ENCODE results near the gene SRCAP. TPM values are rescaled to one million over a fixed set of nuclear protein-coding genes. Genes with fewer than 3 reads are reported as not detected.
A peak's percentile ranks its signal among the peaks of the same experiment; 100 is the strongest.

The SRCAP gene
- total RNA-seq, 5 donors from 2014 or later (not counting 1 experiment from before 2014, with no cell fraction given), result 82.8 to 124 (median 114) TPM

DNA sequence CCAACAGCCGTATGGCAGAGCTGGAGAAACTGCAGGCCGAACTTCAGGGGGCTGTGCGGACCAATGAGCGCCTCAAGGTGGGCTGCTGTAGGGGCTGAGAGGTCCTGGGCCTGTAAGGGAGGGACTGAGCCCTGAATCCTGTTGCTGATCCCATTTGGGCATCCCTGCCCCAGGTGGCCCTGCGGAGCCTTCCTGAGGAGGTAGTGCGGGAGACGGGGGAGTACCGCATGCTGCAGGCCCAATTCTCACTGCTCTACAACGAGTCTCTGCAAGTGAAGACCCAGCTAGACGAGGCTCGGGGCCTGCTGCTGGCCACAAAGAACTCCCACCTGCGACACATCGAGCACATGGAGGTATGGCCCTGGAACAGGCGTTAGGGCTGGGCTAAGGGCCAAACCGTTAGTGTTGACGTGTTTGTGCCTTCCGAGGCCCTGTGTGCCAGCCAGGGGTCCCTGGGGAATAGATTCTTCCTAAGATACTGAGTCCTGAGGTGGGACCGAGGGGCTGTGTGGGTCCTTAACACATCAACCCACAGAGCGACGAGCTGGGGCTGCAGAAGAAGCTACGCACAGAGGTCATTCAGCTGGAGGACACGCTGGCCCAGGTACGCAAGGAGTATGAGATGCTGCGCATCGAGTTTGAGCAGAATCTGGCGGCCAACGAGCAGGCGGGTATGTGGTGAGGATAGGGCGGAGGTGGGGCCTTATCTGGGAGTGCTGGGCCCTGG, 67.4 kb downstream of the SRCAP start:
- H3K36me3 Mint-ChIP-seq, result peaks cover 38% of the 10 kb centered on the region
- ChIA-PET POLR2A (interaction anchor here in 1 of 2 donors (0.5 kb wide), 1 partner anchor 13 kb away, joined by 3 read pairs; no protein-coding TSS in a partner anchor), CTCF (no interaction called here)
- DNase-seq (no peak), ATAC-seq (replicated peaks in 1 of 4) (no peak)
- no peaks in the 10 kb centered on the region for H3K27me3 ChIP-seq (replicated peaks in 1 of 2; ENCODE audit: control insufficient read depth in 2 of 2, extremely low read depth in 1 of 2, insufficient read depth in 2 of 2, low read length in 1 of 2)
- no peak overlapping the region for H3K27ac ChIP-seq (ENCODE audit: low read length)
- peaks cover 10 to 55% of the 10 kb centered on the region in 2 experiments for H3K4me1 ChIP-seq (ENCODE audit: control insufficient read depth in 1 of 2, extremely low read depth in 1 of 2, insufficient read depth in 2 of 2, low read length in 2 of 2)
- no peaks in the 10 kb centered on the region for H3K9me3 ChIP-seq
- no peaks in the 10 kb centered on the region for H3K9me3 Mint-ChIP-seq
- WGBS (ENCODE audit: insufficient coverage), result 98% methylated on average over 24 of the region's 29 CpGs
- peaks cover 16 to 79% of the 10 kb centered on the region in 2 donors for H3K36me3 ChIP-seq (ENCODE audit: control insufficient read depth in 2 of 2, extremely low read depth in 1 of 2, insufficient read depth in 1 of 2, low read length in 1 of 2)
- no peak overlapping the region for H3K27ac Mint-ChIP-seq
- no peaks in the 10 kb centered on the region for H3K27me3 Mint-ChIP-seq
- H3K4me1 Mint-ChIP-seq, result peaks cover 19 to 33% (median 25%) of the 10 kb centered on the region in 3 donors
- no peak overlapping the region for H3K4me3 Mint-ChIP-seq
- H3K4me3 ChIP-seq (ENCODE audit: control insufficient read depth in 1 of 2, extremely low read depth in 1 of 2, low read length in 1 of 2), result no peak overlapping the region

DNA sequence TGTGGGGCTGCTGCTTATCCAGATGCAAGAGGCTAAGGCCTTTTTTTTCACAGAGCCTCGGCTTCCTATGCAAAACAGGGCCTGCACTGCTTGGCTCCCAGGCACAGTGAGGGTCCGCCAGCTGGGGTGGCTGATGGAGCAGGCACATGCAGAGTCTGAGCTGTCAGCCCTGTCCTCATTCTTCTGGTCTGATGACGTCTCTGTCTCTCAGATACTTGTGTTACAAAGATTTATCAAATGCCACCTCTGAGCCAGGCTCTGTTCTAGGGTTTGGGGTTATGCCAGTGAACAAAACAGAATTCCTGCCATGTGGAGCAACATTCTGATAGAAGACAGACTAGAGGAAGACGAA, 67.9 kb downstream of the SRCAP start:
- H3K27me3 ChIP-seq (replicated peaks in 1 of 2; ENCODE audit: control insufficient read depth in 2 of 2, extremely low read depth in 1 of 2, insufficient read depth in 2 of 2, low read length in 1 of 2), result no peaks in the 10 kb centered on the region
- 88% methylated on average over 4 of the region's 4 CpGs for WGBS (ENCODE audit: insufficient coverage)
- H3K4me1 ChIP-seq (ENCODE audit: control insufficient read depth in 1 of 2, extremely low read depth in 1 of 2, insufficient read depth in 2 of 2, low read length in 2 of 2), result peaks cover 10 to 56% of the 10 kb centered on the region in 2 experiments
- DNase-seq (no peak), ATAC-seq (replicated peaks in 1 of 4) (no peak)
- H3K9me3 Mint-ChIP-seq, result no peaks in the 10 kb centered on the region
- no peak overlapping the region for H3K4me3 Mint-ChIP-seq
- H3K9me3 ChIP-seq, result no peaks in the 10 kb centered on the region
- peaks cover 16 to 85% of the 10 kb centered on the region in 2 donors for H3K36me3 ChIP-seq (ENCODE audit: control insufficient read depth in 2 of 2, extremely low read depth in 1 of 2, insufficient read depth in 1 of 2, low read length in 1 of 2)
- no peaks in the 10 kb centered on the region for H3K27me3 Mint-ChIP-seq
- peak overlapping the region; percentile 35 for H3K27ac ChIP-seq (ENCODE audit: low read length)
- H3K4me1 Mint-ChIP-seq, result peaks cover 17 to 31% (median 24%) of the 10 kb centered on the region in 3 donors
- ChIA-PET POLR2A (interaction anchor here in 1 of 2 donors (0.5 kb wide), 1 partner anchor 13 kb away, joined by 3 read pairs; no protein-coding TSS in a partner anchor), CTCF (interaction anchor here in 1 of 2 donors (0.7 kb wide), 1 partner anchor 47 kb away, joined by 3 read pairs; no protein-coding TSS in a partner anchor)
- no peak overlapping the region for H3K27ac Mint-ChIP-seq
- H3K36me3 Mint-ChIP-seq, result peaks cover 38% of the 10 kb centered on the region
- no peak overlapping the region for H3K4me3 ChIP-seq (ENCODE audit: control insufficient read depth in 1 of 2, extremely low read depth in 1 of 2, low read length in 1 of 2)

DNA sequence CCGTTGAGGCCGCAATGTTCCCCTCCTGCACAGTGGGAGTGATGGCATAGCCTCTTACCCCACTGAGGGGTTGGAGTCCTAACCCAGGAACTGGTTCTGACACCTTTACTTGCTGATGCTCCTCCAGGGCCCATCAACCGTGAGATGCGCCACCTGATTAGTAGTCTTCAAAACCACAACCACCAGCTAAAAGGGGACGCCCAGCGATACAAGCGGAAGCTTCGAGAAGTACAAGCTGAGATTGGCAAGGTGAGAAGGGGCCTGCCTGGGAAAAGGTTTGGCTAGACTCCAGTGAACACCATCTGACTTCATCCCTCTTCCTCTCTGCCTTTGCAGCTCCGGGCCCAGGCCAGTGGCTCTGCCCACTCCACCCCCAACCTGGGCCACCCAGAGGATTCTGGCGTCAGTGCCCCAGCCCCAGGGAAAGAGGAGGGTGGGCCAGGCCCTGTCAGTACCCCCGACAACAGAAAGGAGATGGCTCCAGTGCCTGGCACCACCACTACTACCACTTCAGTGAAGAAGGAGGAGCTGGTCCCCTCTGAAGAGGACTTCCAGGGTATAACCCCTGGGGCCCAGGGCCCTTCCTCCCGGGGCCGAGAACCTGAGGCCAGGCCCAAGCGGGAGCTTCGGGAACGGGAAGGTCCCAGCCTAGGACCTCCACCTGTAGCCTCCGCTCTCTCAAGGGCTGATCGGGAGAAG, 68.9 kb downstream of the SRCAP start:
- peaks cover 6 to 52% of the 10 kb centered on the region in 2 experiments for H3K4me1 ChIP-seq (ENCODE audit: control insufficient read depth in 1 of 2, extremely low read depth in 1 of 2, insufficient read depth in 2 of 2, low read length in 2 of 2)
- 99% methylated on average over 9 of the region's 18 CpGs for WGBS (ENCODE audit: insufficient coverage)
- H3K27ac ChIP-seq (ENCODE audit: low read length), result peak overlapping the region; percentile 35
- H3K36me3 Mint-ChIP-seq, result peaks cover 43% of the 10 kb centered on the region
- no peak overlapping the region for H3K4me3 ChIP-seq (ENCODE audit: control insufficient read depth in 1 of 2, extremely low read depth in 1 of 2, low read length in 1 of 2)
- no peaks in the 10 kb centered on the region for H3K9me3 Mint-ChIP-seq
- DNase-seq (peak in 22 of 35 experiments; percentile 20 to 74 (median 42)), ATAC-seq (replicated peaks in 1 of 4) (peak in 2 of 4 experiments; percentile 68)
- ChIA-PET POLR2A (no interaction called here), CTCF (no interaction called here)
- no peak overlapping the region for H3K27ac Mint-ChIP-seq
- H3K27me3 ChIP-seq (replicated peaks in 1 of 2; ENCODE audit: control insufficient read depth in 2 of 2, extremely low read depth in 1 of 2, insufficient read depth in 2 of 2, low read length in 1 of 2), result no peaks in the 10 kb centered on the region
- no peaks in the 10 kb centered on the region for H3K9me3 ChIP-seq
- peaks cover 16 to 27% (median 22%) of the 10 kb centered on the region in 3 donors for H3K4me1 Mint-ChIP-seq
- no peaks in the 10 kb centered on the region for H3K27me3 Mint-ChIP-seq
- H3K36me3 ChIP-seq (ENCODE audit: control insufficient read depth in 2 of 2, extremely low read depth in 1 of 2, insufficient read depth in 1 of 2, low read length in 1 of 2), result peaks cover 16 to 95% of the 10 kb centered on the region in 2 donors
- no peak overlapping the region for H3K4me3 Mint-ChIP-seq

DNA sequence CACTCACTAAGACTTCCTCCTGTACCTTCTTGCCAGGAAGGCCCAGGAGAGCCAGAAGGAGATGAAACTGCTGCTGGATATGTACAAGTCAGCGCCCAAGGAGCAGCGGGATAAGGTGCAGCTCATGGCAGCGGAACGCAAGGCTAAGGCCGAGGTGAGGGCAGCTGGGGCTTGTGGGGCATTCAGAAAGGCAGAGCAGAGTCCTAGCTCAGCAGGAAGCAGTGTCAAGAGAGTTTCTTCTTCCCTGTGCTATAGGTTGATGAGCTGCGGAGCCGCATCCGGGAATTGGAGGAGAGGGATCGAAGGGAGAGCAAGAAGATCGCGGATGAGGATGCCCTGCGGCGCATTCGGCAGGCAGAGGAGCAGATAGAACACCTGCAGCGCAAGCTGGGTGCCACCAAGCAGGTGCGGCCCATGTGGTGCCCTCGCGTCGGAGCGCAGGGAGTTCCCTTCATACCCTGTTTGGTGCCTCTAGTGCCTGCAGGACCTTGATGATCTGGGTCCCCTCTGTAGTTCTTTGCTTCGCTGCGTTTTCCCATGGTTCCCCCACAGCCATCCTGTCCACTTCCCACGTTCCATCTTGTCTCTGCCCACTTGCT, 69.7 kb downstream of the SRCAP start:
- H3K9me3 ChIP-seq, result no peaks in the 10 kb centered on the region
- CTCF ChIA-PET, result no interaction called here
- no peak overlapping the region for H3K27ac Mint-ChIP-seq

DNA sequence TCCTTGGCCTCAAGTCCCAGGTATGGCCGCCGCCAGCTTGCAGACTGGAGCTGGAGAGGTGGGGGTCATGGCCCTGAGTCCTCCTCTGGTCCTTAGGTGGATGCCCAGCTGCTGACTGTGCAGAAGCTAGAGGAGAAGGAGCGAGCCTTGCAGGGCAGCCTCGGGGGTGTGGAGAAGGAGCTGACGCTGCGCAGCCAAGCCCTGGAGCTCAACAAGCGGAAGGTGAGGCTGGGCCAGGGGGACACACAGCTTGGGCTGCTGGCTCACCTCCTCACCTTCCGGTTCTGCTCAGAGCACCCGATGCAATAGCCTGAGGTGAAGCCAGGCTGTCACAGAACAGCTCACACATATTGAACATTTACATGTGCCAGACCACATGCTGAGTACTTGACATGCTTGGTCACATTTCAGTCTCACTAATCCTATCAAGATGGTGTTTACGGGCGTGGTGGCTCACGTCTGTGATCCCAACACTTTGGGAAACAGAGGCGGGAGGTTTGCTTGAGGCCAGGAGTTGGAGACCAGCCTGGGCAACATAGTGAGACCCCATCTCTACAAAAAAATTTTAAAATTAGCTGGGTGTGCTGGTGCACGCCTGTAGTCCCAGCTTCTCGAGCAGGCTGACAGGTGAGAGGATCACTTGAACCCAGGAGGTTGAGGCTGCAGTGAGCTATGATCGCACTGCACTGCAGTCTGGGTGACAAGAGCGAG, 70.6 kb downstream of the SRCAP start:
- 98% methylated on average over 12 of the region's 17 CpGs for WGBS (ENCODE audit: insufficient coverage)
- POLR2A ChIA-PET, result interaction anchor here in 1 of 2 donors (0.5 kb wide), 1 partner anchor 236 kb away, joined by 4 read pairs; no protein-coding TSS in a partner anchor
- CTCF ChIA-PET, result no interaction called here
- no peak overlapping the region for H3K27ac ChIP-seq (ENCODE audit: low read length)
- Mint-ChIP-seq H3K4me3 (no peak overlapping the region), H3K27ac (no peak overlapping the region), H3K27me3 (no peaks in the 10 kb centered on the region), H3K36me3 (peaks cover 41% of the 10 kb centered on the region), H3K4me1 (peaks cover 11 to 20% (median 17%) of the 10 kb centered on the region in 3 donors), H3K9me3 (no peaks in the 10 kb centered on the region)
- H3K9me3 ChIP-seq, result no peaks in the 10 kb centered on the region
- peaks cover 0 to 39% of the 10 kb centered on the region in 2 experiments for H3K4me1 ChIP-seq (ENCODE audit: control insufficient read depth in 1 of 2, extremely low read depth in 1 of 2, insufficient read depth in 2 of 2, low read length in 2 of 2)
- H3K36me3 ChIP-seq (ENCODE audit: control insufficient read depth in 2 of 2, extremely low read depth in 1 of 2, insufficient read depth in 1 of 2, low read length in 1 of 2), result peaks cover 15 to 84% of the 10 kb centered on the region in 2 donors
- DNase-seq (no peak), ATAC-seq (replicated peaks in 1 of 4) (no peak)
- H3K27me3 ChIP-seq (replicated peaks in 1 of 2; ENCODE audit: control insufficient read depth in 2 of 2, extremely low read depth in 1 of 2, insufficient read depth in 2 of 2, low read length in 1 of 2), result no peaks in the 10 kb centered on the region
- H3K4me3 ChIP-seq (ENCODE audit: control insufficient read depth in 1 of 2, extremely low read depth in 1 of 2, low read length in 1 of 2), result no peak overlapping the region

More for the DNA sequence above, 69.7 kb downstream of the SRCAP start:
- no peak for DNase-seq
- Mint-ChIP-seq H3K4me1 (peaks cover 11 to 24% (median 18%) of the 10 kb centered on the region in 3 donors), H3K27me3 (no peaks in the 10 kb centered on the region), H3K36me3 (peaks cover 43% of the 10 kb centered on the region), H3K4me3 (no peak overlapping the region), H3K9me3 (no peaks in the 10 kb centered on the region)
- 97% methylated on average over 21 of the region's 23 CpGs for WGBS (ENCODE audit: insufficient coverage)
- no peaks in the 10 kb centered on the region for H3K27me3 ChIP-seq (replicated peaks in 1 of 2; ENCODE audit: control insufficient read depth in 2 of 2, extremely low read depth in 1 of 2, insufficient read depth in 2 of 2, low read length in 1 of 2)
- no peak for ATAC-seq (replicated peaks in 1 of 4)
- H3K4me1 ChIP-seq (ENCODE audit: control insufficient read depth in 1 of 2, extremely low read depth in 1 of 2, insufficient read depth in 2 of 2, low read length in 2 of 2), result peaks cover 0 to 45% of the 10 kb centered on the region in 2 experiments
- H3K4me3 ChIP-seq (ENCODE audit: control insufficient read depth in 1 of 2, extremely low read depth in 1 of 2, low read length in 1 of 2), result no peak overlapping the region
- peaks cover 16 to 93% of the 10 kb centered on the region in 2 donors for H3K36me3 ChIP-seq (ENCODE audit: control insufficient read depth in 2 of 2, extremely low read depth in 1 of 2, insufficient read depth in 1 of 2, low read length in 1 of 2)
- POLR2A ChIA-PET, result no interaction called here
- H3K27ac ChIP-seq (ENCODE audit: low read length), result no peak overlapping the region

DNA sequence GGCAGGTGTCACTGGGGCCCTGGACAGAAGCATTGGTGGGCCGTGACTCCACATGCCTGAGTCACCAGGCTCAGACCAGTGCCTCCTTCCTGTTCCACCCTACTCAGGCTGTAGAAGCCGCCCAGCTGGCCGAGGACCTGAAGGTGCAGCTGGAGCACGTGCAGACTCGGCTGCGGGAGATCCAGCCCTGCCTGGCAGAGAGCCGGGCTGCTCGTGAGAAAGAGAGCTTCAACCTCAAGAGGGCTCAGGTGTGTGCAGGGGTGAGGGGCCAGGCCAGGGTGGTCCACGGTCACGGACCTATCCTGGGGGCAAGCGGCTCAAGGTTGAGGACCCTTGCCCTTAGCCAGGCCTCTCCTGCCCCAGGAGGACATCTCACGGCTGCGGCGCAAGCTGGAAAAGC, 72.8 kb downstream of the SRCAP start:
- H3K27ac Mint-ChIP-seq, result no peak overlapping the region
- H3K4me3 ChIP-seq (ENCODE audit: control insufficient read depth in 1 of 2, extremely low read depth in 1 of 2, low read length in 1 of 2), result no peak overlapping the region
- CTCF ChIA-PET, result no interaction called here
- H3K4me1 ChIP-seq (ENCODE audit: control insufficient read depth in 1 of 2, extremely low read depth in 1 of 2, insufficient read depth in 2 of 2, low read length in 2 of 2), result peaks cover 0 to 47% of the 10 kb centered on the region in 2 experiments
- H3K27me3 ChIP-seq (replicated peaks in 1 of 2; ENCODE audit: control insufficient read depth in 2 of 2, extremely low read depth in 1 of 2, insufficient read depth in 2 of 2, low read length in 1 of 2), result peaks cover 0 to 3% of the 10 kb centered on the region in 2 experiments
- 96% methylated on average over 12 of the region's 14 CpGs for WGBS (ENCODE audit: insufficient coverage)
- no peak overlapping the region for H3K4me3 Mint-ChIP-seq
- H3K9me3 Mint-ChIP-seq, result no peaks in the 10 kb centered on the region
- H3K27ac ChIP-seq (ENCODE audit: low read length), result no peak overlapping the region
- DNase-seq (no peak), ATAC-seq (replicated peaks in 1 of 4) (no peak)
- no peaks in the 10 kb centered on the region for H3K27me3 Mint-ChIP-seq
- POLR2A ChIA-PET, result no interaction called here
- peaks cover 29% of the 10 kb centered on the region for H3K36me3 Mint-ChIP-seq
- H3K4me1 Mint-ChIP-seq, result peaks cover 19 to 33% (median 24%) of the 10 kb centered on the region in 3 donors
- peaks cover 11 to 62% of the 10 kb centered on the region in 2 donors for H3K36me3 ChIP-seq (ENCODE audit: control insufficient read depth in 2 of 2, extremely low read depth in 1 of 2, insufficient read depth in 1 of 2, low read length in 1 of 2)
- no peaks in the 10 kb centered on the region for H3K9me3 ChIP-seq
